ENCODE data around the gene FBLN2.

Gene FBLN2

GRCh38 chr3:13676356-13677017, 127.6 kb downstream of the FBLN2 start:
- H3K27ac ChIP-seq: no peak overlapping the region
- TF ChIP-seq, protein P1, sequence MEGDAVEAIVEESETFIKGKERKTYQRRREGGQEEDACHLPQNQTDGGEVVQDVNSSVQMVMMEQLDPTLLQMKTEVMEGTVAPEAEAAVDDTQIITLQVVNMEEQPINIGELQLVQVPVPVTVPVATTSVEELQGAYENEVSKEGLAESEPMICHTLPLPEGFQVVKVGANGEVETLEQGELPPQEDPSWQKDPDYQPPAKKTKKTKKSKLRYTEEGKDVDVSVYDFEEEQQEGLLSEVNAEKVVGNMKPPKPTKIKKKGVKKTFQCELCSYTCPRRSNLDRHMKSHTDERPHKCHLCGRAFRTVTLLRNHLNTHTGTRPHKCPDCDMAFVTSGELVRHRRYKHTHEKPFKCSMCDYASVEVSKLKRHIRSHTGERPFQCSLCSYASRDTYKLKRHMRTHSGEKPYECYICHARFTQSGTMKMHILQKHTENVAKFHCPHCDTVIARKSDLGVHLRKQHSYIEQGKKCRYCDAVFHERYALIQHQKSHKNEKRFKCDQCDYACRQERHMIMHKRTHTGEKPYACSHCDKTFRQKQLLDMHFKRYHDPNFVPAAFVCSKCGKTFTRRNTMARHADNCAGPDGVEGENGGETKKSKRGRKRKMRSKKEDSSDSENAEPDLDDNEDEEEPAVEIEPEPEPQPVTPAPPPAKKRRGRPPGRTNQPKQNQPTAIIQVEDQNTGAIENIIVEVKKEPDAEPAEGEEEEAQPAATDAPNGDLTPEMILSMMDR (conservative IDR thresholded peaks at IDR 0.05): no peak

GRCh38 chr3:13677272-13677671, 128.3 kb downstream of the FBLN2 start:
- TF ChIP-seq, protein P1 (conservative IDR thresholded peaks at IDR 0.05): no peak
- no peak overlapping the region for H3K27ac ChIP-seq

GRCh38 chr3:13681931-13682330, 133.0 kb downstream of the FBLN2 start:
- H3K27ac ChIP-seq: no peak overlapping the region
- TF ChIP-seq, protein P1 (conservative IDR thresholded peaks at IDR 0.05): no peak

DNA sequence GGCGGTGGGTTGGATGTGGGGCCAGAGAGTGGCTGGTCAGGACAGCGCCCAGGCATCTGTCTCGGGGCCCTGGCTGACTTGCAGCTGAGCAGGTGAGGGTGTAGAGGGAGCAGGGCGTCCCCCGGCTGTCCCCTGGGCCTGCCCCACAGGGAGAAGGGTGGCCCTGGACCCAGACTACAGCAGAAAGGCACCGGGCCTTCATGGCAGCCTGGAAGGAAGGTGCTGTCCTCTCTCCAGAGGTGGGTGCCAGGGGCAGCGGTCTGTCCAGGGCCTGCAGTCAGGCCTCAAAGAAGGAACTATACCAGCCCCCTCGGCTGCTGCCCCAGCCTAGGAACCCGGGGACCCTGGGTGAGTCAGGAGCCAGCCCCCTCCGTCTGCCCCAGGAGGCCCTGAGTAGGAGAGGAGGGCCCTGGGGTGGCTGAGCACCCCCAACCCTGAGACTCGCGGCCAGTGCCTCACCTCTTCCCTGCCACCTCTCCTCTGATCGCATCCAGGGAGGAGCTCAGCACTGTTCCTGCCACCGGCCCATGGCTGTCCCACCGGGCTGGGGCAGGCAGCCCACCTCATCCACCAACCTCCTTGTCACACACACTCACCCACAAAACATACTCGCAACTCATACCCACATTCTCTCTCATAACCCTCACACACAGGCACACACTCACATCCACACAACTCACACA, 133.5 kb downstream of the FBLN2 start:
- H3K27ac ChIP-seq: no peak overlapping the region
- TF ChIP-seq, protein P1 (conservative IDR thresholded peaks at IDR 0.05): no peak

- TF ChIP-seq, protein P1 (conservative IDR thresholded peaks at IDR 0.05): no peak
- H3K27ac ChIP-seq: no peak overlapping the region
Observed at GRCh38 chr3:13683288-13683687, 134.4 kb downstream of the FBLN2 start.

DNA sequence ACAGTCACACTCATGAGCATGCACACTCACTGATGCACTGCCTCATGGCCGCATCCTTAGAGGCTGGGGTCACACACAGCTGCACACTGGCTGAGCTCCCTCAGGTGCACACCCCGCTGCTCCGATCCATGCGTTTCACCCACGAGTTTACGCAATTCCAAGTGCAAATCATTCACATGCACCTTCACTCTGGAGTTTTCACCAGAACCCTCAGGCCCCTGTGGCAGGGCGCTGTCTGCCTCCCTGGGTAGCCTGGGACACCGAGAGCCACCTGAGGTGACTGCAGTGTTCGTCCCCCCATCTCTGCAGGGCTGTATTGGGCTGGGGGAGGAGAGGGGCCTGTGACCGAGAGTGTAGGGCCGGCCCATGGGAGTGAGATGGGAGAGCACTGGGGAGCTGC, 134.8 kb downstream of the FBLN2 start:
- TF ChIP-seq, protein P1 (conservative IDR thresholded peaks at IDR 0.05): no peak
- H3K27ac ChIP-seq: no peak overlapping the region

- no peak overlapping the region for H3K27ac ChIP-seq
- TF ChIP-seq, protein P1 (conservative IDR thresholded peaks at IDR 0.05): no peak
Observed at GRCh38 chr3:13684350-13684749, 135.4 kb downstream of the FBLN2 start.

All from VCaP (cell line).